Activated gamma-delta T cell (primary cell): ENCODE results near the gene KIRREL3.

Experiments used
- DNase-seq: peaks from one replicate; lab custom pipeline; 2025; lab: John Stamatoyannopoulos, UW

Gene KIRREL3

DNA sequence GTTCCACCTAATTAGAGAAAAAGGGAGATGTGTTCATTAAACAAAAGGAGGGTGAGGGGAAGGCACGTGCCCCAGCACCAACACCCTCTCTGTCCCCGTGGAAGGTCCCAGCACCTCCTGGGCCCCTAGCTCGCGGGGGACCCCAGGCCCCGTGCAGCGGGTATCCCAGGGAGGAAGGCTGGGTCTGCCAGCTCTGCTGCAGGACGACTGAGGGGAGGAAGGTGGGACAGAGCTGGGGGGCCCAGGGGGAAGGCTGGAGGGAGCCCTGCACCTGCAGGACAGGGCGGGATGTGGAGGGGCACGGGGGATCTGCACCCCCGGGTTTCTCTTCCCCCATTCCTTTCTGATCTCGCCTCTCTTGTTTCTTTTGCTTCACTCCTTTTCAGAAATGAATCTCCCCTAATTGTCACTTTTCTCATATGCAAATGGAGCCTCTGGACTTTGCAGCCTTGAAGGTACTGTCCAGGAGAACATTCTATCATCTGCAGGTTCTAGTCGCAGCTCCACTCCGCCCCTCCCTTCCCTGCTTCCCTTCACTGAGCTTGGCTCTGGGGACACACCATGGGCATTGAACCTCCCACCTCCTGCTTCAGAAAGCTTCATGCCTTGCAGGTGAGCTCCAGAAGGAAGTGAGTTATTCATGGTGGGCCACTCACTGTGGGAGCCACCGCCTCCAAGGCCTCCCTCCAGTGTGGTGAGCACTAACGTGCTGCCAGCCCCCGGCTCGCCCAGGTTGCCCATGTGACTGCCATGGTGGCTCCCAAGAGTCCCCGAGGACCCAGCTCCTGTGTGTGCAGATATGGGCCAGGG lies 534.1 kb downstream of the KIRREL3 start:
- DNase-seq: no peak

DNA sequence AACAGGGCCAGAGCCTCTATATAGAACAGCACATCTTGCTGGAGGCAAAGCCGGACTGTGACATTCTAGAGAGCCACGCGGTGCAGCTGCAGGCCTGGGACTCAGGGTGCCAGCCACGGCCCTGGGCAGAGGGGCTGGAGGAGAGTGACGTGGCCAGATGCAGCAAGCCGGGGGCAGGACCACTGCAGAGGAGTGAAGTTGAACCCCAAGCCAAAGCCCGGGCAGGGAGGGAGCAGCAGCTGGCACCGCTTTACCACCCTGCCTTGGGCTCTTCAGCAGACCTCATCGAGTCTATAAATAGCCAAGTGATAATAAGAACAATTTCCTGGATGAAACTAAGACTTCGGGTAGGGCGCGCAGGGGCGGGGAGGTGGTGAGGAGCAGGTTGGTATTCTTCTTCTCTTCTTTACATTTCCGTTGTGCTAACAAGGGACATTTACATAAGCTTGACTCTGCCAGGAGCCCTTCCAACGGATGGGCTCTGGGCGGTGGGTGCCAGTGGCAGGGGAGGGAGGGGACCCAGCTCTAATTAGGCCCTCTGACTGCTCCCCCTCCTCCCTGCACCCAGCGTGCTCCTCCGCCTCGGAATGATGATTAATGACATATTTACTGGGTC lies 534.9 kb downstream of the KIRREL3 start:
- no peak for DNase-seq

DNA sequence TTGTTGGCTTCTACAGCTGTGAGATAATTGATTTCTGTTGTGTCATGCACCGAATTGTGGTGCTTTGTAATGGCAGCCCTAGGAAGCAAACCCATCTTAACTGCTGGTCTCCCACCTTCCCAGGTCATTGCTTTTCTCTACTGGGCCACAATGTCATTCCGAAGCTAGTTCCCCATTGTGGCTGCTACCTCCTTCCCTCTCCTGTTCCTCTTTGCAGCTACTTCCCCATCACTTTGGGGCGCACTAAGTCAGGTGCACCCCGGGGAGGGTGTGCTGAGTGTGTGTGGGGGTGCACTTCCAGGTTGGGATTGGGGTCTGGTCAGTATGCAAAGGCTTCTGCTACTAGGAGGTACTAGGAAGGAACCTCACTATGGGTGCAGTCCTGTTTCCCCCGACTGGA lies 535.8 kb downstream of the KIRREL3 start:
- DNase-seq: no peak

DNA sequence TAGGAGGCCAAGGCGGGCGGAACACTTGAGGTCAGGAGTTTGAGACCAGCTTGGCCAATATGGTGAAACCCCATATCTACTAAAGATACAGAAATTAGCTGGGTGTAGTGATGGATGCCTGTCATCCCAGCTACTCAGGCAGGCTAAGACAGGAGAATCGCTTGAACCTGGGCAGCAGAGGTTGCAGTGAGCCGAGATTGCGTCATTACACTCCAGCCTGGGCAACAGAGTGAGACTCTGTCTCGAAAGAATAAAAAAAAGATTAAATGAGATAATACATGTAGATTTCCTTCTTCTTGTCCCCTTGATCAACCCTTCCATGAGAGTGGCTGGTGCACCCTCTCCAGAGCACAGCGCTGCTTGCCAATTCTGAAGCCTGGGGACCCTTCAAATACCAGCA lies 538.1 kb downstream of the KIRREL3 start:
- DNase-seq: no peak

DNA sequence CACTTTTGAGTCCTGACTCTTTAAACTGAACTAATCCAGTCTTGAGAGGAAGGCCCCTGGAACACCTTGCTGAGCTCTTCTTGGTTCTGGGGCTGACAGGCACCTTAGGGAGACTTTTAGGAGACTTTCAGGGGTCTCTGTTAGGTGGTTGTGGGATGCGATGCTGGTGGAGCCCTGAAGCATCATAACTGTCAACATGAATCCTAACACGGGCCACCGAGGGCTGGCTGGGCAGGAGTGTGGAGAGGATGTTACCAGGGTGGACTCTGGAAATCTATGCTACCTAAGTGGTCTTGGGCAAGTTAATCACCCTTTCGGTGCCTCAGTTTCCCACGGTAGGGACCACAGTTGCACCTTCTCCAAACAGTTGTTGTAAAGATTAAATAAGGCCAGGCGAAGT lies 538.6 kb downstream of the KIRREL3 start:
- DNase-seq: no peak

DNA sequence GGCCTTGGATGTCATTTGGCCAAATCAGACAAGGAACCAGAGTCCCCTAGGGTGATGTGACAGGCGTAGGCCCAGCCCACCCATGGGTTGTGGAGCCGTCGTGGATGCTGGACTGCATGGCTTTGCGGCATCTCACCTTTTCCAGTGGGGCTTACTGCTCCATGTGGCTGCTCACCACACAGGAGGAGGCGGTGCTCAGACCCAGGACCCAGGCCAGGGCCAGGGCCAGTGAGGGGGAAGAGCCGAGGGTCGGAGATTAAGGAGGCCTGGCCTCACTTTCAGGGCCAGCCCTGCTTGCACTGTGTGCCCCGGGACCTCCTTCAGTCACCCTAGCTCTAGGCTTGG lies 539.5 kb downstream of the KIRREL3 start:
- DNase-seq: no peak

DNA sequence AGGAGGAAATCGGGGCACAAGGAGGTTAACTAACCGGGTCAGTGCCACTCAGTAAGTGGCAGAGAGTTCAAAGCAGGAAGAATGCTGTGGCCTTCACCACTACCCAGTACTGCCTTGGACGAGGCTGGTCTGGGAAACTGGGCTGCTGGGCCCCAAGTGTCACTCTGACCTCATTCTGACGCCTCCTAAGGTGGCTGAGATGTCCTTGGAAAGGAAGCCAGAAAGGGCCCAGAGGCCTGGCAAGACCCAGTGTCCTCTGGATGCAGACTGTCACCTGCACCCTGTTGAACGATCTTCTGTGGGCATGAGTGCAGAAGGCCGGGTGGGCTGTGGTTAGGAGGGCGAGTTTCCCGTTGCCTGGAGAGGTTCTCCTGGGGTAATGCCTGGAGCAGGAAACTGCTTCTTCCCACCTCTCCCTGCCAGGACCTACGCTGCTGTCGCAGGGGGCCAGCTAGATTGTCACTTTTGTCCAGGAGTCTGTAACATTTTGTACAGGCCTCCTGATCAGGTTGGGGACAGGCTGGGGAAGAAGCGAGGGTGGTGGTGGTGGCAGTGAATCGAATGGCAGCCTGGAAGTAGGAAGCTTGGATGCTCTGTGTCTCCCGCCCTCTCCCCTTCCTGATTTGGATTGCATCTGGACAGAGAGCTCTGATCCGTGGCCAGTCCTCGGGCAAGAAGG lies 540.0 kb downstream of the KIRREL3 start:
- no peak for DNase-seq

DNA sequence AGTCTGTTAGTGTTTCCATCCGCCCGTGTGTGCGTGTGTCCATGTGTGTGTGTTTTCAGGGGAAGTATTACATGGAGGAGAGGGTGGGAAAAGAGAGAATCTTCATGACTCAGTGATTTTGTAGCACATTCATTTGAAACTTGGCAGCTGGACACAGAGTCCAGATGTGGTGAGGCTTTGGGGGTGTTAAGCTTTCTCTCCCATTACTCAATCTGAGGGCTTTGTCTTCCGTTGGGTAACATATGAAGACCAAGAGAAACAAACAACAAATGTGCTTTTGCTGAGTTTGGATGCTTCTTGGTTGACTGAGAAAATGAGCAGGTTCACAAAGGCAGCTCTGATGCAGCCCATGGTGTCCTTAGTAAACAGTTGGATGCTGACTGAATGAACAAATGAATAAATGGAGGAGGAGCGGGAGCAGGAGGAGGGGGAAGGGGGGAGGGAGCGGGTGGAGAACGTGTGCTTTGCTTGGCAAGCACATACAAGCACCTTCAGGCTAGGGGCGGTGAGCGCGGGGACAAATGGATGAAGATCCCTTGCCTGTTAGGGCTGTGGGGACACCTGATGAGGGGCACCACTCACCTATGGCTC lies 540.8 kb downstream of the KIRREL3 start:
- no peak for DNase-seq

DNA sequence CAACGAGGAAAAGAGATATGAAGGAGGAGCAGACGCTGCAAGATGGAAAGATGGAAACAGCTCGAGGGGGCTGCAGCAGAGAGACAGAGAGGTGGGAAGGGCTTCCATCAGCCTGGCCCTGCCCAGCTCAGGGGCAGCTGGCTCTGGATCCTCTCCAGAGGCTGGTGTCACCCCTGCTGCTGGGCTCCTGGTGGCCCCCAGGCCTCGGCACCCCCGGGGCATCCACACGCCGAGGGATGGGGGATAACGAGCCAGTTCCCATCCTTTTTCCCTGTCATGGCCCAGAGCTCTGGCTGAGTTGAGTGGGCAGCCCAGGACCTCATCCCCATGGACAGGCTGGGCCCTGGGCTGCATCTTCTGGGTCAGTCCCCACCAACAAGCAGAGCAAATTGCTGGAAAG lies 542.8 kb downstream of the KIRREL3 start:
- DNase-seq: no peak

DNA sequence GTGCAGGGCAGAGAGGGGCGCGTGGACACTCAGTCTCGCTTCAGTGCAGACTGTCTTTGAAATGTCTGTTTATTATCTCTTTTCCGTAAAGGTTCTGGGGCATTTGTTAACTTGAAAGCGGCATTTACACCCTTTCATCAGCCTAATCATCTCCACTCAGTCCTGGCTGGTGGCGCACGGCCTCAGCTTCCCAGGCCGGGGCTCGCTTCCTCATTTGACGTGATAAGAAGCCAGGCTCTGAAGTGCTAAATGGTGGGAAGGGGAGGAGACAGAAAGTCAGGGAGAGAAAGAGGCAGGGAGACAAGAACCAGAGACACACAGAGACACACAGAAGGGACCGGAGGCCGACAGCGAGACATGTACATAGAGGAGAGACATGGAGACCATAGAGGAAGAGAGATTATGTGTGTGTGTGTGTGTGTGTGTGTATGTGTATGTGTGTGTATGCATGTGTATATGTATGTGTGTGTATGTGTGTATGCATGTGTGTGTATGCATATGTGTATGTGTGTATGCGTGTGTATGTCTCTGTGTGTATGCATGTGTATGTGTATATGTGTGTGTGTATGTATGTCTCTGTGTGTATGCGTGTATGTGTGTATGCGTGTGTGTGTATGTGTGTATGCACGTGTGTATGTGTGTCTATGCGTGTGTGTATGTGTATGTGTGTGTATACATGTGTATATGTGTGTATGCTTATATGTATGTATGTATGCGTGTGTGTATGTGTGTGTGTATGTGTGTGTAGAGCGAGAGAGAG lies 543.6 kb downstream of the KIRREL3 start:
- DNase-seq: no peak

DNA sequence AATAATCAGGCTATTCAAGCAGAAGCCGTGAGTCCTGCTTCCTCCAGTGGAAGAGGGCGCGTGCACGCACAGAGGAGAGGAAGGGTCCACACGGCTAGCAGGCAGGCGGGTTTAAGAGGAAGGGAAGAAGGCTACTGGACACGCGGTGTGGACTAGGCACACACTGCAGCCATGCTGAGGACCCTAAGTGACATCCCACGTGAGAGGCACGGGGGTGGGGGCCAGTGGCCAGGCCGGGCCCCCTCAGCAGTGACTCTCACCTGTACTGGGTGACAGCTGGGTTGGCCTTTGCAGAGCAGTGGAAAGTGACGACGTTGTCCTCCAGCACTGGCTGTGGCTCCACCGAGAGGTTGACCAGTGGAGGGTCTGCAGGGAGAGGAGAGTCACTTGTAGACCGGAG lies 544.5 kb downstream of the KIRREL3 start:
- no peak for DNase-seq

DNA sequence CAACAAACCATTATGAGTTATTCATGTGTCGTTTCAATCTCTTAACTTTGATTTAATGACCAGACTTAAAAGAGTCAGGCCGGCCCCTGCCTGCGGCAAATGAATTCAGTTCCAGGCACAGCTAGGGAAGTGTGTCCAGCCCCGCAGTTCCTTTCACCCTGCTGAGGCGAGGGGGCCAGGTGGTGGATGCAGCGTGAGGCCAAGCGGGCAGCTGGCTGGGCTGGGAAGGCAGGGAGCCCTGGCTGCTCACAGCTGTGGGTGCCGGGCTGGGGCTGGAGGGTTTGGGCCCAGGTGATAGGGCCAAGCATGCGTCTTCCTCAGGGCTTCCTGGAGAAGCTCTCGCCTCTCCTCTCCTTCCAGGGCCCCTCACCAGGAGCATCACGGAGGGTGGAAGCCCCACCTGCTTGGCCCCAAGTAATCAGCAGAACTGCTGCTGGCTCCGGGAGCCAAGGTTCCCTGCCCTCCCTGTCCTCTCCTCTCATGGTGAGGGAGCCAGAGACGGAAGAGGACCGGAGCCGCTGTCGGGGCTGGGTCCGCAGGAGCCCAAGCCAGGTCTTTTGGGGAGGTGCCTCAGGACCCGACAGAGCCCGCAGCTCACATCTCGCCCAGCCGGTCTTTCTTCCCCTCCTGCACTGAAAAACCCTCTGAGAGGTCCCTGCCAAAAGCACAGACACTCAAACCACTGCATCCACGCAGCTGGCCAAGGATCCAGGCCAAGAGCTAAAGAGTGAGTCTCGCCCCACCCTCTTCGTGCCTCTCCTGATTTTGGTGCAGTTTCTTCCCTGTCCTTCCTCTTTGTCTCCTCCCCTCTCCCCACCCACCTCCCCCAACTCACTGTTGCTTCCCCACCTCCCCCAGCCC lies 548.1 kb downstream of the KIRREL3 start:
- no peak for DNase-seq

DNA sequence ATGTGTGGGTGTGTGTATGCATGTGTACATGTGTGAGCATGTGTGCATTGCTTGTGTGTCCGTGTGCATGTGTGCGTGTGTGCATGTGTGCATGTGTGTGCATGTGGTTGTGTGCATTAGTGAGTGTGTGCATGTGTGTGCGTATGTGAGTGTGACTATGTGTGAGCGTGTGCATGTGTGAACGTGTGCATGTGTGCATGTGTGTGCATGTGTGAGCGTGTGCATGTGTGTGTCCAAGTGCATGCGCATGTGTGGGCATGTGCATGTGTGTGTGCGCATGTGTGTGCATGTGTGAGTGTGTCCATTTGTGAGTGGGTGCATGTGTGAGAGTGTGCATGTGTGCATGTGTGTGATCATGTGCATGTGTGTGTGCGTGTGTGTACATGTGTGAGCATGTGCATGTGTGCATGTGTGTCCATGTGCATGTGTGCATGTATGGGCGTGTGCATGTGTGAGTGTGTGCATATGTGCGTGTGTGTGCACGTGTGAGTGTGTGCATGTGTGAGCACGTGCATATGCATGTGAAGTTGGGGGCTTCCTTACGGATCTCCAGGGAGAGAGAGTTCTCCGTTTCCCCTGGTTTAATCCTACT lies 549.3 kb downstream of the KIRREL3 start:
- DNase-seq: no peak

DNA sequence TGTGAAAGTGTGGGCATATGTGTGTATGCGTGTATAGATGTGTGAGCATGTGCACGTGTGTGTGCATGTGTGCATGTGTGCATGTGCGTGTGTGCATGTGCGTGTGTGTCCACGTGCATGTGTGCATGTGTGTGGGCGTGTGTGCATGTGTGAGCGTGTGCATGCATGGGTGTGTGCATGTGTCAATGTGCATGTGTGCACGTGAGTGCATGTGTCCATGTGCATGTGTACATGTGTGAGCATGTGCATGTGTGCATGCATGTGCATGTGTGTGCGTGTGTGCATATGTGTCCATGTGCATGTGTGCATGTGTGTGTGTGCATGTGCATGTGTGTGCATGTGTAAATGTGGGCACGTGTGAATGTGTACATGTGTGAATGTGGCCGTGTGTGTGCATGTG lies 549.8 kb downstream of the KIRREL3 start:
- DNase-seq: no peak

DNA sequence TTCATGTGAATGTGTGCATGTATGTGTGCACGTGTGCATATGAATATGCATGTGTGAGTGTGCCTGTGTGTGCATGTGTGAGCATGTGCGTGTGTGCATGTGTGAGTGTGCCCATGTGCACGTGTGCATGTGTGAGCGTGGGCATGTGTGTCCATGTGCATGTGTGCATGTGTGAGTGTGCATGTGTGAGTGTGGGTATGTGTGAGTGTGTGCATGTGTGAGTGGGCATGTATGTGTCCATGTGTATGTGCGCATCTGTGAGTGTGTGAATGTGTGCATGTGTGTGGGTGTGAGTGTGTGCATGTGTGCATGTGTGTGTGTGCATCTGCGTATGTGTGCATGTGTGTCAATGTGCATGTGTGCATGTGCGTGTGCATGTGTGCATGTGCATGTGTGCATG lies 550.4 kb downstream of the KIRREL3 start:
- DNase-seq: no peak

DNA sequence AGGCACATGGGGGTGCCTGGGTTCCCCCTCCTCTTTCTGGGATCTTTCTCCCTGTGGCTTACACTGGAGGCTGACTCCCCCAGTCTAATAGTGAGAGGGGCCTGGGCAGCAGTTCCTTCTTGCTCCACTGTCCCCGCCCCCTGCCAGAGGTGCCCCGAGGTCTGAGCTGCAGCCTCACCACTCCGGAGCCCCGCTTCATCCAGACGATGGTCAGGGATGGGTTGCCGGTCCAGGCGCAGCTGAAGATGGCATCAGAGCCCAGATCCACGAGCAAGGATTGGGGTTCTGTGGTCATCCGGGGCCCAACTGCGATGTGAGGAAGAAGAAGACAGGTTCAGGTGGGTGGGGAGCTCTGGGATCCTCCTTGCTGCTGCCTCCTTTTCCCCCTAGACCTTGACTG lies 554.0 kb downstream of the KIRREL3 start:
- DNase-seq: no peak

DNA sequence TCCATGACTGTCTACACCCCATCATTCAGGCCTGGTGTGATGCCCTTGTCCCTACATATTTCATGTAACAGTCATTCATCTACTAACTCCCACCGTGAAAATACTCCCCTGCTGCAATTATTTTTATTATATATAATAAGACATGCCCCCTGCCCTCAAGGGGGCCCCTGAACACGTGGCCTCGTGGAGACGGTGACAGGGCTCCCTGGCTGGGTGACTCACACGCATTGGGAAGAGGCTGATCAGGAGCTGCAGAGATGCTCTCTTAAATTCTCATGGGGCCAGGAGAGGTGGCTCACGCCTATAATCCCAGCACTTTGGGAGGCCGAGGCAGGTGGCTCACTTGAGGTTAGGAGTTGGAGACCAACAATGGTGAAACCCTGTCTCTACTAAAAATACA lies 556.5 kb downstream of the KIRREL3 start:
- no peak for DNase-seq

DNA sequence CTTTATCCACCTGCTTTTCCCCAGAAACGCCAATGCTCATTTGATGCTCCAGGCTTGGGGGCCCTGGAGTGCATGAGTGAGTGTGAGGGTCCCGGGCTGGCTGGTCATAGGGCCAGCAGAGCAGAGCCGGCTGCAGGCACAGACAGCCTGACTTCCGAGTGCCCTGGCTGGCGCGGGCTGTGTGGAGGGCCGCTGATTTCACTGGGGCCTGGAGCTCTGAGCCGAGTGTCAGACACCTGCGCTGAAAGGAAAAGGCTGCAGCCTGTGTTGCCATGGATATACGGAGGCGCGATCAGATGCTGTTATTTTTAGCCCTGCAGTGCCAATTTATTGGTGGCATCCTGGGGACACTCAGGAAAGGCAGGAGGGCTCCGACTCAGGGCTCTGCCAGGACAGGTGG lies 557.5 kb downstream of the KIRREL3 start:
- no peak for DNase-seq

DNA sequence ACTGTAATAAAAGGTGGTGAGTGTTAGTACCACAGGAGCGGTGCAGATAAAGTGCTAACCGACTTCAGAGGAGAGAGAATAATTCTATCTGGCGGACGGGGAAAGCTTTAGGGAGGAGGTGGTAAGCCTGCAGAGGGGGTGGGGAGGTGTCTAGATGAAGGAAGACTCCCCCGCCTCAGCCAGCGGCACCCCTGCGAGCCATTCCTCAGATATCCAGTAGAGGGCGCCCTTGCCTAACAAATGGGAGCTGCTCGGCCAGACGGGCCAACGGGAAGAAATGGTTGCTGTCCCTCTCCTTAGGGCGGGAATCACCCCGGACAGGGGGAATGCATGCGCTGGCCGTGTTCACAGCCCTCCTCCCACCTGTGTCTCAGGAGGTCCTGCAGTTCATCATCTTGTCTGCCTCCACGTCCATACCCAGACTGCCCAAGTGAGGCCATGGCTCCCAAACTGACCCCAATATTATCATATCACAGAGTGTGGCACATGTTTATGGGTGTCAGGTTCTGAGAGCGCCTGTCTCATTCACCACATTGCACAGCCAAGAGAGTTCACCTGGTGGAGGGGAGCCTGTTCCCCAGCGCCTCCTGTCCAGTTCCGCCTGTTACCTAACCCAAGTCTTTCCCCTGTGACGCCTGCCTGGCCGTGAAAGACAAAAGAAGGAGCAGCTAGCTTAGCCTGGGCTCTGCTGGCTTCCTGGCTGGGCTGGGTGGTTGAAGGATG lies 559.6 kb downstream of the KIRREL3 start:
- DNase-seq: no peak

DNA sequence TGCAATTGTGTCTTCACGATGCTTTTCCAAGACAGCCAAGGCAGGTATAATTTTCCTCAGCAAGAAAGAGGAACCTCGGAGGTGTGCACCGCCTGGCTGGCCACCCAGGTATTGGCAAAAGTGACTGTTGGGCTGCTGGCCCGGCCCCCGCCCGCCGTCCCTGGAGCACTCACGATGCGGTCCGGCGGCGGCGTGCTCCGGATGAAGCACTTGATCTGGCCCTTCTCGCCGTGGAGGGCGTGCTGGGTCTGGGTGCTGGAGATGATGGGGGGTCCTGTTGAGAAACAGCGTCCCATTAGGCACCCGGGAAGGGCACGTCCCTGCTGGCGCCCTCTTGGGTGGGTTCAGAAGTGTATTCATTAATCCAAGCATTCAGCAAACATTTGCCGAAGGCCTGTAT lies 560.3 kb downstream of the KIRREL3 start:
- no peak for DNase-seq
